Measurements from ENCODE around the gene PAK5. TPM values are rescaled to one million over a fixed set of nuclear protein-coding genes. Genes with fewer than 3 reads are reported as not detected.

The PAK5 gene
- total RNA-seq, 1 donor from 2014 or later: not detected

DNA sequence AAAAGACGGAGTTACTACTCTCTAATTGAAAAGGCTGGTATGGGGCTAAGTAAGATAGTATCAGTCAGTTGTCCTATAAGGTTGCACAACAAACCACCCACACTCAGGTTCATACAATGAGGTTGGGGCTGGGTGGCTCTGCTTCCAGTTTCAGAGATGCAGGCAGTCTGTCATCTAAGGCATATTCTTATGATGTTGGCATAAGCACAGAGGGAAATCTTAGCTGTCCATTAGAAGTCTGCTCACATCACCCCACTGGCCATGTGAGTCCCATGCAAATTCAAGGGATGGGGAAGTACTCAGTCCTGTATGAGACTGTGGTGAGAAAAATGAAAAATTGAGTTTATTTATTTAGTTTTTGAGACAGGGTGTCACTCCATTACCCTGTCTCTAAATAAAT lies 205.9 kb downstream of the PAK5 start:
- no peak for ATAC-seq (ENCODE audit: poor library complexity)
- intact Hi-C loops (cut with DNase I): no loop called here
- no peak for DNase-seq

- ATAC-seq (ENCODE audit: poor library complexity): no peak
- intact Hi-C loops (cut with DNase I): no loop called here
- no peak for DNase-seq
Measured at GRCh38 chr20:9632265-9632664, 206.6 kb downstream of the PAK5 start.

DNA sequence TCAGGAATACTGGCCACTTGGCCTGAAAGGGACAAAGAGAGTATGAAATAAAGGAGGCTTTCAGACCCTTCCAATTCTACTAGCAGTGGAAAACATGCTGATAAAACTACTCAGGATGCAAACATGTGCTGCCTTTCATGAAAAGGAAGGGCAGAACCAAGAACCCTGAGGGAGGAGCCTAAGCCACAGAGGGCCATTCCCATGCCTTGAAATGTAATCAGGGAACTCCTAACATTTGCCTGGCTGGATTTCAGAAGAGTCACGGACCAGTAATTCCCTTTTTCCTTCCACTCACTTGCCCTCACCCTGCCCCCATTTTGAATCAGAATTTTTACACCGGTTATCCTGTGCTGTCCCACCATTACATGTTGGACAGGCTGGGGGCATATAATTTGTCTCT lies 208.3 kb downstream of the PAK5 start:
- intact Hi-C loops (cut with DNase I): no loop called here
- ATAC-seq (ENCODE audit: poor library complexity): no peak
- DNase-seq: no peak

DNA sequence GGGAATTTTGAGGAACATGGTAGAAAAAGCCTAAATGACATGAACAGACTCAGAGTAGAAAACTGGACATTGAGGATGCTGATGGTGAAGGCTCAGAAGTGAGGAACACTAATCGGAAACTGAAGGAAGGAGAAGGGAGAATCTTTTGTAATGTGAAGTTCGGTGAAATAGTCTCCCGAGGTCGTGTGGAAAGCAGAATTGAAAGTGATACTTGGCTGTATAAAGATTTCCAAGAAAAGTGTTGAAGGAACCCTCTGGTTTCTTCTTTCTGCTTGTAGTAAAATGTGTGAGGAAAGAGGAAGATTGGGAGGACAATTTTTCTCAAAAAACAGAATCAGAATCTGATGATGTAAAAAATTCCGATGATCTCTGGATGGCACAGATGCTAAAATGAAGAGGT lies 209.0 kb downstream of the PAK5 start:
- no peak for DNase-seq
- no peak for ATAC-seq (ENCODE audit: poor library complexity)
- intact Hi-C loops (cut with DNase I): no loop called here

DNA sequence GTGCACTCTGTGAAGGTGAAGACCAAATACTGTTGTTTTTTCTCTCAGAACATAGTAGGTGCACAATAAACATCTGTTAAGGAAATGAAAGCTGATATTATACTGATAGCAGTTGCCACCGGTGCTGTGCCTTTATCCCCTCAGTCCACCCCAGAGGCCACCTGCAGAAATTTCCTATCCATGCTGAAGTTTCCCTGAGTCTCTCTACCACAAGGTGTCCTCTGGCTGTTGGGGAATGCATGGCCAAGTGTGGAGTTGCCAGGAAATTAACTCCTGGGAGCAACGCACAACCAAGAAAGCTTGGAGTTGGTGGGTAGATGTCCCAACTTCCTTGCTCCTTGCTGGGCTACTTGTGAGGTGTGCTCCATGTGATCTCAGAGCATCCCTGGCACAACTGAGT lies 210.3 kb downstream of the PAK5 start:
- intact Hi-C loops (cut with DNase I): no loop called here
- no peak for ATAC-seq (ENCODE audit: poor library complexity)
- no peak for DNase-seq

DNA sequence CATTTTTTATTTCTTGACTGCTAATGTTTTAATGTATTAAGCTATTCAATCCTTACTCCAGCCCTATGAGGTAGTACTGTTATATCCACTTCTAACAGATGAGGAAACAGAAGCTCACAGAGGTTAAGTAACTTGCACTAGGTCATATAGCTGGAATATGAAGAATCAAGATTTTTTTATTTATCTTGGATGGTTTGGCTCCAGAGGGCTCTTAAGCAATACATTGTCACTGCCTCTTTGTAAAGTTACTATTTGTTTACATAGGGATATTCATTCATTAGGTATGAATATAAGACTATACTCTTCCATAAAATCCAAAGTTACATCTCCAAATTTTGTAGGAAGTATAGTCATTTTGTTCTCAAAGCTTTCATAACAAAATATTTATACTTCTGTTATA lies 210.7 kb downstream of the PAK5 start:
- intact Hi-C loops (cut with DNase I): no loop called here
- ATAC-seq (ENCODE audit: poor library complexity): no peak

DNA sequence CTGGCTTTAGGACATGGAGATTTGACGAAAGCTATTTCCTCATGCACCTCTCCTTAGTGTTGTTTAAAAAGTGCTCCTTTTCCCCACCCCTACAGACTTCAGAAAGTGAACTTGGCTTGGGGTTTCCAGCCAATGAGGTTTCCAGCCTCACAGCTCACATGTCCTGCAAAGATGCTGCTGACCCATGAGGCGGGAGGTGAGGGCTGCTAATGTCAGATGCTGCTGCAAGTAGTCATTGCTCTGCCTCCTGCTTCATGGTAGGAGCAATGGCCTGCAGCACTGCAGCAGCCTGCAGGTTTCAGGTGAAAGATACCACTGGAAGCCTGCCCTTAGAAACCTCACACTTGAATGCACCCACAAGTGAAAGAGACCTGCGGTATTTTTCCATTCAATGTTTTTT lies 211.7 kb downstream of the PAK5 start:
- intact Hi-C loops (cut with DNase I): no loop called here
- DNase-seq (no peak), ATAC-seq (ENCODE audit: poor library complexity) (no peak)

More for the DNA sequence above, 210.7 kb downstream of the PAK5 start:
- no peak for DNase-seq

DNA sequence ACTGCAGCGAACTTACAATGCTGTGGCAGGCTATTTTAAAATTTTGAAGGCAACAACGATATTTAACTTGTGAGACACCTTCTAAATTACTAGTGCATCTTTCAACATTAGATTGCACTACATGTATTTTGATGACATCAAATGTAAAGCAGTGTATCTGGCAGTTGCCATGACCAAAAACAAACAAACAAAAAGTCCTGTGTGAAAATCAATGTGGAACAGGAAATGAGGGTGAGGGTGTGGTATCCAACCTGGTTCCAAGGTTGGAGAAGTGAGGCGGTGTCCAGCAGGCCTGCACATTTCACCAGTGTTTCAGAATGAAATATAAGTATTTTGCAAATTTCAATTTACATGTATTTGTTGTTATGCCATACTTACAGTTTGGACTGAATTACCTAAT lies 212.5 kb downstream of the PAK5 start:
- ATAC-seq (ENCODE audit: poor library complexity) (no peak), DNase-seq (no peak)
- intact Hi-C loops (cut with DNase I): no loop called here

- DNase-seq (no peak), ATAC-seq (ENCODE audit: poor library complexity) (peak; percentile 46)
- intact Hi-C loops (cut with DNase I): loop anchor here (5.0 to 10.0 kb wide), 2 partner anchors 297 to 1929 kb away; no protein-coding TSS in a partner anchor
Measured at GRCh38 chr20:9617940-9618339, 220.9 kb downstream of the PAK5 start.

- peak; percentile 58 for DNase-seq
- intact Hi-C loops (cut with DNase I): loop anchor here (5.0 to 10.0 kb wide), 2 partner anchors 298 to 1930 kb away; no protein-coding TSS in a partner anchor
- peak; percentile 89 for ATAC-seq (ENCODE audit: poor library complexity)
Measured at GRCh38 chr20:9616833-9617461, 221.9 kb downstream of the PAK5 start.

- intact Hi-C loops (cut with DNase I): loop anchor here (5.0 to 10.0 kb wide), 2 partner anchors 298 to 1931 kb away; no protein-coding TSS in a partner anchor
- ATAC-seq (ENCODE audit: poor library complexity): no peak
Measured at GRCh38 chr20:9616455-9616805, 222.4 kb downstream of the PAK5 start.

DNA sequence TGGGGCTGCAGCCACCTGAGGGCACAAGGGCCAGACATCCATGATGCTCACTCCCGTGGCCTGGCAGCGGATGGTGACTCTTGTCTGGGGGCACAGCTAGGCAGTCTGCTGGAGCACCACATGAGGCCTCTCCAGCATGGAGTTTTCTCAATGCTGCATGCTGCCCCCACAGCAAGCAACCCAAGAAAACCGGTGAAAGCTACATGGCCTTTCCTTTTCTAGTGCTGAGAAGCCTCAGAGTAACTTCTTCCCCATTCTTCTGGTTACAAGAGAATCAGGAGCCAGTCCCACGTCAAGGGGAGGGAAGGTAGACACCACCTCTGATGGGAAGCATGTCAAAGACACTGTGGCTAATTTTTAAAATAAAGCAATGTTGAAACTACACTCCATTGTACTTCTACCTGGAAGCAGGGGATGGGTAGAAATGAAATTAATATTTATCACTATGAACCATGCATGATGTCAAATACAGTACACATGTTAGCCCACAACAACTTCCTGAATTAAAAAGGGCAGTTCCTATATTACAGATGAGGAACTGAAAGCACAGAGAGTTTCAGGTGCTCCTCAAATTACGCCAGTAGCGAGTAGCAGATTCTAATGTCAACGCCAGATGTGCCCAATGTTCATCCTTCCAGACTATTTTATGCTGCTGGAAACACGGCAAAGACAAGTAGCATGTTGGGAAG lies 223.0 kb downstream of the PAK5 start:
- intact Hi-C loops (cut with DNase I): loop anchor here (5.0 to 10.0 kb wide), 2 partner anchors 299 to 1931 kb away; no protein-coding TSS in a partner anchor
- no peak for DNase-seq
- ATAC-seq (ENCODE audit: poor library complexity): no peak

More at GRCh38 chr20:9616455-9616805, 222.4 kb downstream of the PAK5 start:
- DNase-seq: no peak

DNA sequence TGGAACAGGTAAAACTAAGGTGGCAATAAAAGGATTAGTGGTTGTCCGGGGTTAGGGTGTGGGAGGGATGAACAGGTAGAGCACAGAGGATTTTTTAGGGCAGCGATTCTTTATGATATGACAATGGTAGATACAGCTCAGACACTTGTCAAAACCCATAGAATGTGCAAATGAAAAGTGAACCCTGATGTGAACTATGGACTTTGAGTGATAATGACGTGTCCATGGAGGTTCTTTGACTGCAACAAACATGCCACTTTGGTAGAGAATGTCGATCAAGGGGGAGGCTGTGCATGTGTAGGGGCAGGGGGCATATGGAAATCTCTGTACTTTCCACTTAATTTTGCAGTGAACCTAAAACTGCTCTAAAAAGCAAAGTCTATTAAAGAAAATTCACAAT lies 223.8 kb downstream of the PAK5 start:
- DNase-seq: no peak
- intact Hi-C loops (cut with DNase I): loop anchor here (5.0 to 10.0 kb wide), 2 partner anchors 300 to 1932 kb away; no protein-coding TSS in a partner anchor
- no peak for ATAC-seq (ENCODE audit: poor library complexity)

DNA sequence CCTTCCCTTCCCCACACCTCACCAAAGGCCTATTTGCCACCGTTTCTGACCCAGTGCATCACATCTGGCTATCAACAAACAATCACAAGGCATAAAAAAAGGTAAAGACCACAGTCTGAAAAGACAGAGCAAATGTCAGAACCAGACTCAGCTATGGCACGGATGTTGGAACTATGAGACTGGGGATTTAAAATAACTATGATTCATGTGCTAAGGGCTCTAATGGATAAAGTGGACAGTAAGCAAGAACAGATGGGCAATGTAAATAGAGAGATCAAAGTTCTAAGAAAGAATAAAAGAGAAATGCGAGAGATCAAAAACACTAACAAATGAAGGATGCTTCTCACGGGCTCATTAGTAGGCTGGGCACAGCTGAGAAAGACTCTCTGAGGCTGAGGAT lies 225.0 kb downstream of the PAK5 start:
- DNase-seq: no peak
- no peak for ATAC-seq (ENCODE audit: poor library complexity)
- intact Hi-C loops (cut with DNase I): loop anchor here (10.0 kb wide), 1 partner anchor 301 kb away; no protein-coding TSS in a partner anchor

- intact Hi-C loops (cut with DNase I): loop anchor here (10.0 kb wide), 1 partner anchor 303 kb away; no protein-coding TSS in a partner anchor
- DNase-seq (no peak), ATAC-seq (ENCODE audit: poor library complexity) (no peak)
Measured at GRCh38 chr20:9611921-9612320, 227.0 kb downstream of the PAK5 start.

DNA sequence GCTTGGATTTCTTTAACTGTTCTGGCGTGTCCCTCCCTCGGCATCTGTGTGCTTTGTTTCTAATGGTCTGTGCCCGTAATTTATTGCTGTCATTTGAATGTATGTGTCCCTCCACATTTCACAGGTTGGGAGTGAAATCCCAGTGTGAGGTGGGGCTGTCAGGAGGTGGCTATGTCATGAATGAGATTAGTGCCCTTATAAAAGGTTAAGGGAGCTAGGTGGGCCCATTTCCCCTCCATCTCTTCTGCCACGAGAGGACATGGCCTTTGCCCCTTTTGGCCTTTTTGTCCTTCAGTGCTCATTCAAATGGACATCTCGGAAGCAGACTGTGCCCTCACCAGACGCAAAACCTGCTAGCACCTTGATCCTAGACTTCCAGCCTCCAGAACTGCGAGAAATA lies 228.2 kb downstream of the PAK5 start:
- intact Hi-C loops (cut with DNase I): loop anchor here (10.0 kb wide), 1 partner anchor 304 kb away; no protein-coding TSS in a partner anchor
- ATAC-seq (ENCODE audit: poor library complexity) (no peak), DNase-seq (no peak)

DNA sequence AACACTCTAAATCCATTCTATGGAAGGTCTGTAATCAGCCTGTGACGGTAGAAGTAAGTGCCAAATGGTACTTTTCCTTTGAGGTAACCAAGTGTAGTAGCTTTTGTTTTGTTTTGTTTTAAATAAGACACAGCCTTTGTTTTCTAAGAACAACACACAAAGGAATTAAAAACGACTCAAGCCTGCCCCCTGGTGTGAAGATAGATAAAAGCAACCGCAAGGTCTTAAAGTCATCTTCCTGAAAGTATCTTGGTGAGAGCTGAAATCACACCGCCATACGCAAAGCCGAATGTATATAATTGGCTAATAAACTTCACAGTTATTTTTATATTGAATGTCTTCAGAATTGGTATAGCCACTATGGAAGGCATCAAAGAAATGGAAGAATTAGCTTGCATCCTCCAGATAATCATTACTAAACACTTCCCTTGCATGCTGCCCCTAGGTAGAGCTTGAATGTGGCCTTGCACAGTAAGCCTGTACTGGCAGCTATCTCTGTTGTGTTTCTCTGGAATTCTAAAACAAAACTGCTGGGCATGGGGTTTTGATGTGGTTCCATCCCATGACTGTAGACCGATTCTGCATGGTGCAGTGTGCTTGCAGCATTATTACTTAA lies 228.9 kb downstream of the PAK5 start:
- DNase-seq (no peak), ATAC-seq (ENCODE audit: poor library complexity) (peak; percentile 55)
- intact Hi-C loops (cut with DNase I): loop anchor here (5.0 to 10.0 kb wide), 2 partner anchors 198 to 305 kb away; no protein-coding TSS in a partner anchor

DNA sequence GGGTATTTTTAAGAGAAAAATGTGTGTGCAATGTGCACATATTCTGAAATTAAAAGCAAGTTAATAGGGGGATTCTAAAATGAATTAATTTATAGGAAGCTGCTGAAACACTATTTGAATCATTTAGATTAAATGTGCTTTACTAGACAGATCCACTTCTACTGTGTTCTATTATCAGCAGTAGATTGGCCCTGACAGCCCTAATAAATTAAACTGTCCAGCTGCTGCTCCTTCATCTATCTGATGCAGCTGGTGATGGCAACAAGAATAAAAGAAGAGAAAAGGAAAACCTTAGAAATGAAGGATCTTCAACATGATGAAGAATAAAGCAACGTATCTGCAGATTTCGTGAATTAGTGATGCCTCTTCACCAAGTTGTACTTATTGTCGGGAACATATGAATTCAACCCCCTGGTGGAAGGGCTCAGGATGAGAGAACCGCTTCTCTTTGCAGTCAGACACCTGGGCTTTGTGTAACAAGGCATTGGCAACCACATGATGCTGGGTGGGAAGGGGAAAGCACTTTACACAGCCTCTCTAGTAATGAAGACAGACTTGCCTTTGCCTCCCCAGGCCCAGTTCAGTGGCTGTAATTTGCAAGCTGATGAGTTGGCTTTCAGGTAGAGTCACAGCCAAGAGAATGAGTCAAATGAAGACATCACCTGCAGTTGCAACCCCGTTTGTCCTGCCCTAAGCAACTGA lies 230.1 kb downstream of the PAK5 start:
- ATAC-seq (ENCODE audit: poor library complexity) (no peak), DNase-seq (no peak)
- intact Hi-C loops (cut with DNase I): loop anchor here (5.0 kb wide), 1 partner anchor 196 kb away; no protein-coding TSS in a partner anchor

DNA sequence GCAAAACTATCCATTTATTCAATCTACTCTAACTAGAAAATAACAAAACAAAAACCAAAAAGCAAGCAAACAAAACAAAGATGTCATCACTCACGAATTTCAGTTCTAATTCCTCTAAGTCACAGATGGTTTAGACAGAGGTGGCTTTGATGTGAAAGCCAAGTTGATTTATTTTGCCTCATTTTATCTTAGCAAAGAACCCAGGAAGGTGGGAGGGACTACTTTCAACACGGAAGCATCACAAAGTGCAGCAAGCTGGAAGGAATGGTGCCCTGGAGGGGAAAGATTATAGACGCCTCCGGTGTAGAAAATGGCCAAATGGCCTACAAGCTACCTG lies 236.1 kb downstream of the PAK5 start:
- no peak for DNase-seq
- intact Hi-C loops (cut with DNase I): no loop called here
- ATAC-seq (ENCODE audit: poor library complexity): no peak

Data from Right ventricle myocardium superior (tissue), 1 donor.